GM21381 (cell line): ENCODE measurements around the gene LRP10.
A peak's percentile ranks its signal among the peaks of the same experiment; 100 is the strongest.
"Not testable (repeated sequence)": the region's sequence is repeated elsewhere in the genome, so short reads cannot be mapped to it uniquely, and the experiment has no call there.

Experiments used
- ATAC-seq: cut with Tn5 transposase; IDR thresholded peaks from one replicate; pipeline ENCODE4 v1.9.1; 2021; ENCODE audit warnings: mild to moderate bottlenecking, moderate library complexity; ENCODE audit not compliant: unreplicated experiment

LRP10 gene

DNA sequence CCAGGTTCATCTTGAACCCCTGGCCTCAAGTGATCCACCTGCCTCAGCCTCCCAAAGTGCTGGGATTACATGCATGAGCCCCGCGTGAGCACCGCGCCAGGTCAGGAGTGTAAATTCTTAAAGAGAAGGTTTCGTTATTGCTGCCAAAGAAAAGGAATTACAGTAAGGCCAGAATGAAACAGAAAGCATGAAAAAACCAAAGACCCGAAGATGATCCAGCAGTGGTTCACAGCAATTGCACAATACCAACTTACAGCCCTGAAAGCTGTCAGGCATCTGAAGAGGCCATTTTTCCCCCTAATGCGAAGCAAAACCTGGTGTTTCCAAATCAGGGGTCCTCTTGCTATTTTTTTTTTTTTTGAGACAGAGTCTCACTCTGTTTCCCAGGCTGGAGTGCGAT lies 37.1 kb downstream of the LRP10 start:
- no peak for ATAC-seq

DNA sequence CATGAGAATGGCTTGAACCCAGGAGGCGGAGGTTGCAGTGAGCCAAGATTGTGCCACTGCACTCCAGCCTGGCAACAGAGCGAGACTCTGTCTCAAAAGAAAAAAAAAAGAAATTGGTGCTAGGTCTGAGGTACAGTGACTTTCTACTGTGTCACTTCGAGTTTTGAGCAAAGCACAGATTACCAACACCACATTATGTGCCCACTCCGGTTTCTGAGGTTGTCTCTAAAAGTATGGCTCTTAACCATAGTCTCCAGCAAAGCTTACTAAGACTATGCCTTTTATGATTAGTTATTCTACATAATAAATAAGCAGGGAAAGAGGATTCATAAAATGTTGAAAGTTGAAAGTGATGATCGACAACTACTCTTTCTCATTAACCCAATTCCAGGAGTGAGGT lies 39.4 kb downstream of the LRP10 start:
- ATAC-seq, result no peak

DNA sequence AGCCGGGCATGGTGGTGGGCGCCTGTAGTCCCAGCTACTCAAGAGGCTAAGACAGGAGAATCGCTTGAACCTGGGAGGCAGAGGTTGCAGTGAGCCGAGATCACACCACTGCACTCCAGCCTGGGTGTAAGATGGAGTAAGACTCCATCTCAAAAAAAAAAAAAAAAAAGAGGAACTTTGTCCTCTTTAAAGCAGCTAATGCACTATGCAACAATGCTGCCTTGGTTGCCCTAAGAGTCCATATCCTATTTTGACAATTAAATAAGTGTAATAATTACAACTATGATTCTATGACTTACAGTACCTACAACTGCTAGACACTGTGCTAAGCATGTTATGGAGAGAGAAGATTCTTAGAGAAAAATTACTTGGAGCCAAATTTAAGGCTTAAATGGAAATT lies 43.3 kb downstream of the LRP10 start:
- ATAC-seq, result not testable (repeated sequence)

DNA sequence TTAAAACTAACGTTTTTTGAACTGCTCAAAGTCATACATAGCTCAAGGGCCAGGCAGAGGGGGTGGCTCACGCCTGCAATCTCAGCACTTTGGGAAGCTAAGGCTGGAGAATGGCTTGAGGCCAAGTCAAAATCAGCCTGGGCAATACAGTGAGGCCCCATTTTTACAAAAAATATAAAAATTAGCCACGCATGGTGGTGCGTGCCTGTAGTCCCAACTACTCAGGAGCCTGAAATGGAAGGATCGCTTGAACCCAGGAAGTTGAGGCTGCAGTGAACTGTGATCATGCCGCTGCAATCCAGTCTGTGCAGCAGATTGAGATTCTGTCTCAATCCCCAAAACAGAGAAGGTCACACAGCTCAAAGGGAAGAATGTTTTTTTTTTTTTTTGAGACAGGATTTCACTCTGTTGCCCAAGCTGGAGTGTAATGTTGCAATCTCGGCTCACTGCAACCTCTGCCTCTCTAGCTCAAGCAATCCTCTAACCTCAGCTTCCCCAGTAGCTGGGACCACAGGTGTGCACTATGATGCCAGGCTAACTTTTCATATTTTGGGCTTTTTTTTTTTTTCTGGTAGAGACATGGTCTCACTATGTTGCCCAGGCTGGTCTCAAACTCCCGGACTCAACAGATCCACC lies 44.5 kb downstream of the LRP10 start:
- ATAC-seq, result no peak

DNA sequence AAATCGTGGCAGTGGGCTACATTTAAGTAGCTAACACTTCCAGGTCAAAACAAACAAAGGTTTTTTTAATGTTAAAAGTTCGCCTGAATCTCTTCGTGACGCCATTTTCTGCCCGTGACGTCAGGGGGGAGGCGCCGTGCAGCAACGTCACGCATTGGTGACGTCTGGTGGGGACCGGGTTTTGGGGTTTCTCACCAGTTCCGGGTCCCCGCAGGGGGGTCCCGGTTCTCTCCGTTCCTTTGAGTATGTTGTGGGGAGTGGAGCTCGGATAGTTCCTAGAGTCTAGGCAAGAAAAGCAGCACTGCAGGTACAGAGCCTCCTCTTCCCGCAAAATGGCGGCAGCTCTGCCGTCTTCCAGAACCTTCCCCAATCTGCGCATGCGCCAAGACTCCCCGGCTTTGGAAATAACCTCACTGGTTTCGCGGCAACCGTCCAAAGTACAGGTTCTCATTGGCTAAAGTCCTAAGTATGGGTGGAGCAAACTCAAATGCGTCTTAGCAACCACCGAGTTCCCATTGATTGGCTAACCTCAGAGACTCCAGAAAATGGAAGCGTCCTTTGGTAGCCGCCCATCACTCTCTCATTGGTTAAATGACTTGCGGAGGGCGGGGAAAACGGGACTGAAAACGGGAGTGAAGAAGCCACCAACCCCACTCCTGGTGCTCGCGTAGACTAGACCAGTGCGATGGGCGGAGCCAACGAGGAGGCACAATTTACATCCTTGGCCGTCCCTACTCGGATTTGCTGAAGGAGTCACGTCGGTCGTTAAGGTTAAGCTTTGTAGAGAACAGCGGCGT lies 47.5 kb downstream of the LRP10 start, which contains the start of gene RBM23:
TSS of gene RBM23 (minus strand) at position 346 of the 797 bp plus-strand sequence.
- peak; percentile 88 for ATAC-seq

DNA sequence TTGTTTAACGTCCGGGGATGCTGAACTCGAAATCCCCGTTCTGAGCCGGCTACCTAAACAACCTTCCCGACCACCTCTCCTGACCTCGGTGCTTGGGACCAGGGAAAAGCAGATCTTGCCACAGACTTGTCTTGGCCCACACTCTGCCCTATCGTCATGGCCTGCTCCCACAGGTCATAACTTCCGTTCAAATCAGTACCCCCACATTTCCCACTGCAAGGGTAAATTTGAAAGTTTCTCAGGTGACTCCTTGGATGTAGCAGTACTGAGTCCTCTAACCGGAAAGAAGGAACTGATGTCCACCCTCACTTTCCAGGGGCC lies 48.0 kb downstream of the LRP10 start:
- ATAC-seq, result no peak

DNA sequence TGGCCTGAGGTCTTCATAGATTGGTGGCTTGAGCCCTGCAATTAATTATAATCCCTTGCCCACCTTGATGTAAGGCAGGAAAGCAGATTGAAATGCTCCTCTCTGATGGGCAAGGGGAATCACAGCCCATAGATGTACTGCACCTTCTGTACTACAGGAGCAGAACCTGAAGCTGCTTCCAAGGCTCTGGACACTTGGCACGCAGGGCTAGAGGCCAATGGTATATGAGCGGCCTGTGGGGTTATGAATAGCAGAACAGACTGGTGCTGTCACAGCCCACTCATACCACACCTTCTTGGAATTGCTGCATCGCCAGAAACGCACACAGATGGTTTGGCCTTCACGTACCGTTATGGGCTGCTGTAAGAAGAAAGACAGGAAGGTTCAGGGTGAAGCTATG lies 49.2 kb downstream of the LRP10 start:
- no peak for ATAC-seq

DNA sequence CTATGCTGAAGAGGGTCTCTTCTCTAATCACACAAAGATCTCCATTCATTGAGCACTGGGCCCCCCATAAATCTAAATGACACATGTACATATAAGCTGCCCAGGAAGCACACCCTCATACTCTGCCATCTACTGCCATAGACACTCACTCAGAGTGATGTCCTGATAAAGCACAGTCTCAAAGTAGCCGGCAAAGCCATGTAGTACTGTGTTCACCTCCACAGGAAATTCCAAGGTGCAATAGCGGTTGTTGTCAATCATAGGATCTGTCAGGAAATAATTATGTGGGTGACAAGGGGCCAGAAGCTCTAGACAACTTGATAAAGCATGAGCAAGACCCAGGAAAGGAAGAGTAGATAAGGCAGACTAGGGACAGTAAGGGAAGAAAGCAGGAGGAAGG lies 50.8 kb downstream of the LRP10 start:
- ATAC-seq, result no peak

DNA sequence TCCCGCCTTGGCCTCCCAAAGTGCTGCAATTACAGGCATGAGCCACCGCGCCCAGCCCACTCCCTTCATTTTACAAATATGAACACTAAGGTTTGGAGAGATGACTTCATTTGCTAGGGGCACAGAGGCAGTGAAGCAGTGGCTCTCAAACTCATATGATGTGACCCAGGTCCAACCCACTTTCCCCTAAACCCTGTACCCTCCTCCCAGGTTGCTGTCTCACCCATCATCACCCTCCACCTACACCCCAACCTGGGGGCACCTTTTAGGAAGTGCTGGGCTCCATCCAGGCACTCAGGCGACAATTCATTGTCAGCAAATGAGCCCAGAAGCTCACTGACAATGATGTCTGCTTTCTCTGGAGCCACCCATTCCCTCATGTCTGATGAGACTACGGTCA lies 52.2 kb downstream of the LRP10 start:
- no peak for ATAC-seq

DNA sequence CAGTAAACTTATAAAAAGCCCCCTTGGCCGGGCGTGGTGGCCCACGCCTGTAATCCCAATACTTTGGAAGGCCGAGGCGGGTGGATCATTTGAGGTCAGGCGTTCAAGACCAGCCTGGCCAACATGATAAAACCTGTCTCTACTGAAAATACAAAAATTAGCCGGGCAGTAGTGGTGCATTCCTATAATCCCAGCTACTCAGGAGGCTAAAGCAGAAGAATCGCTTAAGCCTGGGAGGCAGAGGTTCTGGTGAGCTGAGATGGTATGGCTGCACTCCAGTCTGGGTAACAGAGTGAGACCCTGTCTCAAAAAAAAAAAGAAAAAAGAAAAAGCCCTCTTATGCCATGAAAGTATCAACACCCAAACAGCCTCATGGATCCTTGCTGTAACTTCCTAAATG lies 54.0 kb downstream of the LRP10 start:
- no peak for ATAC-seq

DNA sequence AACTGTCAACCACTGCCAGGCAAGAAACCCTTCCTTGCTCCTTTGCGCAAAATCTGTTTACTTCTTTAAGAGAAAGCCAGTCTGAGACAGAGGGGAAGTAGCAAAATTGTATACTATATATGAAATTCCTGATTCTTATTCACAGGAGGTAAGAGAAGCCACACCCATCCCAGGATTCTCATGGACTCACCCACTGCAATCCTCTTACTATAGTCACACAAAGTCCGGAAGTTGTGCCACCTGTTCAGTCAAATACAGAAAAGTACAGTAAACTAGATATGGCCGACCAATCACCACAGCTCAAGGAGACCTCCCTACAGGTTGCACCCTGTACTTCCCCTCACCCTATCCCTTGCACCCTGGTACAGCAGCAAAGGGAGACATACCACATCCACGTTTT lies 54.8 kb downstream of the LRP10 start:
- ATAC-seq, result no peak

DNA sequence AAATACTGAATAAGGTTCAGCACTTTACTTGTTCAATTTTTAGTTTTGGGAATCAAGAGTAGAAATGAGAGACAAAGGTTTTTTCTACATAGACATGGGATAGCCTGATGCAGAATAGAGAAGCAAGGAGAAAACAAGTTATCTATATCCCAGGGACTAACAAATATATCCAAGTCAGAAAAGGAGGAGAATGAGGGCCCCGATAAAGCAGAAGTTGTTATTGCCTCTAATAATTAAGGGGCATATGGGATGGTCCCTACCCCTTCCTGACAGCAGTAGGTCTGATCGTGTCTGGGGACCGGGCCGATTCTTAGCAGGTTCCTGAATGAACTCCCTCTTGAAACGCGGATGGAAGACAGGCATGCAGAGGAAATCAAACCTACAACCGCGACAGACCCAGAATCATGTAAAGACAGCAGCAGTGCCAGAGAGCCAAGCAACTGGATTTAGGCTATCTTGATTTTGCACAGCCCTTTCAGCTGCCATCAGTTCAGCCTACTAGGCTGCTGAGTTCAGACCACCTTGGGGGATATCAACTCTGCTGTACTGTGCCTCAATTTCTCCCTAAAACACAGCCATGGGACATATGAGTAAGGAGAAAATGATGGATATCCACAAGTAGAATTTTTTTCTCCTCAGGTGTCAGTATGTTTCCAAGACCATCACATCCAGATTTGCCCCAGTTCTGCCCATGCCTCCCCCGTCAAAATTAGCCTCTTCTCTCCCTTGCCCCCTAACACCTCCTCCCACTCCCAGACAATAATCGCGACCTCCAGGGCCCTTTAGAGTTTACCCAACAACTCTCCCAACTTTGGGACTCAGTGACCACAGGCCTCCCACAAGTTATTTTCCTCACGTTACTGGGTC lies 56.9 kb downstream of the LRP10 start:
- no peak for ATAC-seq

DNA sequence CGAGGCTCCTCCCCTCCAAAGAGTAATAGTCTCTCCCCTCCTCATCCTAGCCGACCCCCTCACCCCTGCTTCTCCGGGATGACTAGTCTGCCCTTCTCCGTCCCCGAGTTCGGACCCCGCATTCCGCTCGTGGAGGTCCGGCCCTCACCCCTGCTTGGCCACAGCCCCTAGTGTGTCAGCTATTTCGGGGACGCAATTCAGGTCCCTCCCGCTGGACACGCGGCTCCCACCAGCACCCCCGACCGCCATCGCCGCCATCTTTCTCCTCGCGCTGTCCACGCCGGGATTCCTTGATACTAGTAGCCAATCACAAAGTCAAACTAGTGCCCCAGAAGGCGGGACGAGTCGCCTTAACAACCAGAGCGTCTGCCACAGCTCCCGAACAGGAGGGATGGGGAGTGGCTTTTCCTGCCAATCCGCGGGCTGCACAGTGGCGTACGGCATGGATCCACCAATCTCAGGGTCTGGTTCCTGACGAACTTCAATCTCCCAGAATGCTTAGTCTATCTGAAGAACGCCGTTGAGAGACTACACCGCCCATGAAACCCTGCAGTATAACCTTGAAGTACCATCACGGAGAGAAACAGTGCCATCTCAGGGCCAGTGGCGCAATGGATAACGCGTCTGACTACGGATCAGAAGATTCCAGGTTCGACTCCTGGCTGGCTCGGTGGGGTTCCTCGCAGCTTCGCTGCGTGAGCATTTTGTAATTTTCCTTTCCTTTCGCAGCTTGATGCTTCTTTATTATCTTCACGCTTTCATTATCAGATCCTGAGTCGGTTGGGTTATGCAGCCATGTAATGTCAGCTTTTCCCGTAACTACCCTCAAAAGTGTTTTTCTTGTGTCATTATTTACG lies 57.8 kb downstream of the LRP10 start, which contains the start of gene PRMT5:
TSS of gene PRMT5 (minus strand) at position 273 of the 857 bp plus-strand sequence. CDS start at position 258, 15 bp downstream.
- ATAC-seq, result peak; percentile 85

DNA sequence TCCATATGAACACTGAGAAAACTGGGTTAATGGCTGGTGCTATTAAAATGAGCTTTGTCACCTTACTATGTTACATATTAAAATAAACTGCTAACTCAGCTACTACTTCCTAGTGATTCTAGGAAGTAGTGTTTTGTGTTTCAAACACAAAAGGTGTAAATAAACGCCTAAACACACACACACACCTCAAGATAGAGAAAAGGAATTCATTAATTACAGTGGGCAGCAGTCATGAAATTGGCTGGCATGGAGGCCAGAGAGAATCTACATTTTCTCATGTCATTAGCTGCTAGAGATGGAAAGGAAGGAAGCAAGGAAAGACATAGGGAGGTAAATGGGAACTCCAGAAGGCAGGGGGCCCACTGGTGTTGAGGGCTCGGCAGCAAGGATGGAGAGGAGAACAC lies 58.4 kb downstream of the LRP10 start:
- ATAC-seq, result no peak
